ELR (cell line): ENCODE results near the gene PKM.
A peak's percentile ranks its signal among the peaks of the same experiment; 100 is the strongest.
"Not testable (repeated sequence)": the region's sequence is repeated elsewhere in the genome, so short reads cannot be mapped to it uniquely, and the experiment has no call there.

Source experiments
- DNase-seq: peaks from one replicate; pipeline ENCODE4 v3.0.0-alpha.2; 2015; ENCODE audit warnings: low read depth

The PKM gene

GRCh38 chr15:72231066-72231832 is at the start of gene PKM:
PKM (minus strand) TSS chr15:72231190; CDS start chr15:72219097, 12,093 bp downstream.
- DNase-seq: peak; percentile 98

GRCh38 chr15:72280751-72281150 is 49.8 kb upstream of the PKM start:
- DNase-seq: no peak

- no peak for DNase-seq
Observed at GRCh38 chr15:72278737-72279136, 47.7 kb upstream of the PKM start.

GRCh38 chr15:72276326-72276700 is 45.3 kb upstream of the PKM start:
- DNase-seq: no peak

GRCh38 chr15:72275635-72276325 is 44.8 kb upstream of the PKM start:
- not testable (repeated sequence) for DNase-seq

- DNase-seq: no peak
Observed at GRCh38 chr15:72272997-72273352, 42.0 kb upstream of the PKM start.

- DNase-seq: peak; percentile 95
Observed at GRCh38 chr15:72272213-72272996, 41.4 kb upstream of the PKM start, which contains the start of gene PARP6. PARP6 (minus strand) TSS chr15:72272554; CDS start chr15:72267477, 5,077 bp downstream.

- peak; percentile 41 for DNase-seq
Observed at GRCh38 chr15:72271895-72272212, 40.9 kb upstream of the PKM start.

- no peak for DNase-seq
Observed at GRCh38 chr15:72271221-72271620, 40.2 kb upstream of the PKM start.

GRCh38 chr15:72269739-72270138 is 38.7 kb upstream of the PKM start:
- DNase-seq: no peak

- DNase-seq: no peak
Observed at GRCh38 chr15:72265031-72265430, 34.0 kb upstream of the PKM start.

GRCh38 chr15:72252663-72253299 is 21.8 kb upstream of the PKM start:
- DNase-seq: no peak

GRCh38 chr15:72249142-72249810 is 18.3 kb upstream of the PKM start:
- no peak for DNase-seq

GRCh38 chr15:72248514-72248913 is 17.5 kb upstream of the PKM start:
- peak; percentile 11 for DNase-seq

GRCh38 chr15:72242775-72243370 is 11.9 kb upstream of the PKM start:
- DNase-seq: no peak

GRCh38 chr15:72239652-72240051 is 8.7 kb upstream of the PKM start:
- no peak for DNase-seq

GRCh38 chr15:72238586-72238985 is 7.6 kb upstream of the PKM start:
- no peak for DNase-seq

GRCh38 chr15:72237853-72238224 is 6.8 kb upstream of the PKM start:
- peak; percentile 33 for DNase-seq

GRCh38 chr15:72237029-72237852 is 6.3 kb upstream of the PKM start:
- DNase-seq: peak; percentile 98

GRCh38 chr15:72236381-72237003 is 5.5 kb upstream of the PKM start:
- no peak for DNase-seq
